NCI-H1694 treated with DMSO at 0.1 percent for 48 hours (cell line): Measurements from ENCODE around the gene SLC7A6.

Source experiments
- DNase-seq: peaks from one replicate; lab custom pipeline; 2025; lab: John Stamatoyannopoulos, UW

SLC7A6 gene

DNA sequence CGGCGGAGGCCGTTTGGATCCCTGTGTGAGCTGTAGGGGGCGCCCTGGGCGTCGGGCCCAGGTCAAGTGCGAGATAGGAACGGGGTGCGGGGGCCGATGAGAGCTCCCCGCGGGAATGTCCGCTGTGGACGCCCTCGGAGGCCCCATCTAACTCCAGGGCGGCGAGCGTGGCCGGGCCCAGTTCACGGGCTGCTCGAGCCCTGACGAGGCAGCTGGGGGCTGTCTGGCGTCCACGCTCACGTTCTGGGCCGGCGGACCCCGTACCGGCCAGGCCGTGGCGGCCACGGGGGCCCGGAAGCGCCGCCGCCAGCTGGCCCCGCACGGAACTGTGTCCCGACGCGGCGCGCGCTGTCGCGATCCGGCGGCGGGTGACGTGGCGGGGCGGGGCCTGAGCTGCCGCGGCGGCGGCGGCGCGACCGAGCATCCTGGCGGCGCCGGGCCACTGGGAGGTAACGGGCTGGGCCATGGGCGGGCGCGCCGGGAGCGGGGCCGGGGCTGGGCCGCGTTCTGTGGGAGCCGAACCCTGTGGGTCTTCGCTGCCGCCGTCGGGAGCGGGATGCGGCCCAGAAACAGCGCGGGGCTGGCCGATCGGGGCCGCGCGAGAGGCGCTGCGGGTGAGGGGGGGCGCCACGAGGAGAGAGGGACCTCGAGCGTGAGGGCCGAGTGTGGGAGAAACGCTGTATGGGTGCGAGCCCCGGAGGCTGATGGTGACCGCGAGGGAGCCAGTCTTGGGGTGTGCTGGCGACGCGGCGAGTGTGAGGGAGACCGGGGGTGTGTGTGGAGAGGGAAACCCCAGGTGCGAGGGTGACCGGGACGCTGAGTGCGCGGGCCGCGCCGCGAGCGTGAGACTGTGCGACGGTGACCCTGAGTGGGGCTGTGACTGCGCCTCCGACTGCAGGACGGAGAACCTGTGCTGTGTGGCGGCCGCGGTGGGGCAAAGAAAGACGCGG lies at the start of gene SLC7A6:
SLC7A6 (plus strand) TSS at position 399 of the 950 bp plus-strand sequence. CDS start 10,201 bp downstream, outside the sequence.
- DNase-seq, result peak; percentile 13

DNA sequence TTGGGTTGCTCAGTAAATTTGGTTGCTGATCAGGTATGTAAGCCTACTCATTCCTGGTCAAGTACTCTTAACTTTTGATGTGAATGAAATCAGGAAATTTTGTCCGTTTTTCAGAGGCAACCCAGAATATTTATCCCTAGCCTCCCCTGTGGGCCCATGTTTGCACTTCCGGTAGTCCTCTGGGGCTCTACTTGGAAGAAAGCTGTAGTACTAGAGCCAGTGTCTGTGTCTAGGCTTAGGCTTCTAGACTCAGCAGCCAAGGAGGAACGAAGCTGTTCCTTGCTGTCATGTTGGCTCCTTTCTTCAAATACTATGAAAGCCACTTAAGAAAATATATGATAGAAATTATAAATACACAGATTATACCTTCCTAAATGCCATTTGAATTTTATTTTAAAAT lies 49.6 kb upstream of the SLC7A6 start:
- DNase-seq, result no peak

DNA sequence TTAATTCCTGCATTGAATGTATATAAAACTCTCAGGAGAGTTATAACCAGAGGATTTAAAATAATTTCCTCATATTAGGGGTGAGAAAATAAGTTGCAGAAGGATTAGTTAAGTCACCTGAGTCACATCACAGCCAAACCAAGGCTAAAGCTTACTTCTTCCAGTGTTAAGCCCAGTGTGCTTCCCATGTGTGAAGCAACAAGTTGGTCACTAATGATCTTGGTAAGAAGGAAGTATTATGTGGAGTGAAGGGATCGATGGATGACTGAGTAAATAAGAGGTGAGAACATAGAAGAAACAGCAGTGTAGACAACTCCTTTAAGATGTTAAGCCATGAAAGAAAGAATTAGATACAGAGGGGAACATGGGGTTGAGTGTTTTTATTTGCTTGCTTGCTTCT lies 49.0 kb upstream of the SLC7A6 start:
- DNase-seq, result no peak

DNA sequence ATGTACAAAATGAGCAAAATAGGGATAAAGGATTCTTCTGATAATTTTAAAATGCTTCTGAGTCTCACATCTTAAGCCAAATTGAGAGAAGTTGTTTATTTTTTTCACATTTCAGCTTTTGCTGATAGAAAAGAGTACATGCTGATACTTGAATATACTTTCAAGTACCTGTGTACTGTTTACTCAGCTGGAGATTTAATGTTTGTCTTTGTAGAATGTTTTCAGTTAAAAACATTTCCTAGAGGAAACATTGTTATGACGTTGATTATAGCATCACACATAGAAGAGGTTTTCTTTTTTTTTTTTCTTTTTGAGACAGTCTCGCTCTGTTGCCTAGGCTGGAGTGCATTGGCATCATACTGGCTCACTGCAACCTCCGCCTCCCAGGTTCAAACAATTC lies 48.1 kb upstream of the SLC7A6 start:
- DNase-seq, result no peak

DNA sequence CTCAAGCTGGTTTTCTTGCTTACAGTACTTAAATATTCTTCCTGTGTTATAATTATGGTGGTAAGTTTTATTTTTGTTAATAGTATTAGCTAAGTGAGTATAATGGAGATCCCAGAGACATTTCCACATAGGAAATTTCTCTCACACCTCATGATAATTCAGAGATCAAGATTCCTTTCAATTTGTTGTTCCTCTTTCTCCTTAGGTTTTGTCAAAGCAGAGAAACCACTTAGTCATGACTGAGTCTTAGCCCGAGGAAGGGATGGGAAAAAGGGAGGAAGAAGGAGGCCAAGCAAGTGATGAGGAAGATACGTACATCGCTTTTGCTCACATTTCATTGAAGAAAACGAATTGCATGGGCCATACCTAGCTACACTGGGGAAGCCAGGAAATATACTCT lies 46.8 kb upstream of the SLC7A6 start:
- no peak for DNase-seq

DNA sequence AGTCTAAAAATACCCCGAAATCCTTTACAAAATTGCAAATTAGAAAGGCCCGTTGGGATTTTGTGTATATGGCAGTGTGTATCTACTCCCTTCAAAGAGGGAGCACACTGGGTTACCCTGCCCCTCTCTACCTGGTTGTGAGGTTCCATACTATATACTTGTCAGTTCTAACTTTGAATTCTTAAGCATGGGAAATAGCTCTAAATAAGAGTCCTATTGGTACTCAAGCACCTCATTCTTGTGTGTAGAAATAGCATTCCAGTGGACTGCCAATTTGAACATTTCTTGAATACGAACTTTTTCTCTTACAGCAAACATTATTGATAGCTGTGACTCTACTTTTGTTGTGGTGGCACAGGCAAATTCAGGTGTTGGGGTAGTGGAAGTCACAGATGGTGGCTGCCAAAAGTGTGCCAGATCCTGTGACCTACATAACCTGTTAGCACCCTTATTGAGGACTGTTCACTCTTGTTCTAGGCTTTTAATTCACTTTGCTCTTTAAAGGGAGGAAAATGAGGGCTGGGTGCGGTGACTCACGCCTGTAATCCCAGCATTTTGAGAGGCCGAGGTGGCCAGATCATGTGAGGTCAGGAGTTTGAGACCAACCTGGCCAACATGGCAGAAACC lies 44.5 kb upstream of the SLC7A6 start:
- no peak for DNase-seq

DNA sequence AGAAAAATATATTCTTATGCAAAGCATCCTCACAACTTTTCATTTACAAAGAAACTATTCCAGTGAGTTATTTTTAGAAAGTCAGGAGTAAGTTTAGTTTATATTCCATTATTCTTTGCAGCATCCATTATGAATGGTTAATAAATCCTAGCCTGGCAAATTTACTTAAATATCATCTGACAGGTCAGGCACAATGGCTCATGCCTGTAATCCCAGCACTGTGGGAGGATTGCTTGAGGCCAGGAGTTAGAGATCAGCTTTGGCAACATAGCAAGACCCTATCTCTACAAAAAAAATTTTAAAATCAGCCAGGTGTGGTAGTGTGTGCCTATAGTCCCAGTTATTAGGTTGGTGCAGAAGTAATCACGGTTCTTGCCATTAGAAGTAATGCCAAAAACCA lies 41.3 kb upstream of the SLC7A6 start:
- no peak for DNase-seq

DNA sequence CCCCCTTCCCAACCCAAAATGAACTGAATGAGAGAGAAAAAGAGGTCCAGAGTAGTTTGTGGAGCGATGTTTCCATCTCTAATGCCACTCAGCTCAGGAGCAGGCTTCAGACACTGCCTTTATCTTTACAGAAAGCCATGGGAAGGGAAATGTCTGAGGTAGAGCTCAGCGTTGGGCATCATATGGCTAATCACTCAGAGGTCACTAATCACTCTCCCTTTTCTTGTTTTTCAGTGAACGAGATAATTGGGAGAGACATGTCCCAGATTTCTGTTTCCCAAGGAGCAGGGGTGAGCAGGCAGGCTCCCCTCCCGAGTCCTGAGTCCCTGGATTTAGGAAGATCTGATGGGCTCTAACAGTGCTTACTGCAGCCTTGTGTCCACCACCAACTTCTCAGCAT lies 38.2 kb upstream of the SLC7A6 start:
- no peak for DNase-seq

DNA sequence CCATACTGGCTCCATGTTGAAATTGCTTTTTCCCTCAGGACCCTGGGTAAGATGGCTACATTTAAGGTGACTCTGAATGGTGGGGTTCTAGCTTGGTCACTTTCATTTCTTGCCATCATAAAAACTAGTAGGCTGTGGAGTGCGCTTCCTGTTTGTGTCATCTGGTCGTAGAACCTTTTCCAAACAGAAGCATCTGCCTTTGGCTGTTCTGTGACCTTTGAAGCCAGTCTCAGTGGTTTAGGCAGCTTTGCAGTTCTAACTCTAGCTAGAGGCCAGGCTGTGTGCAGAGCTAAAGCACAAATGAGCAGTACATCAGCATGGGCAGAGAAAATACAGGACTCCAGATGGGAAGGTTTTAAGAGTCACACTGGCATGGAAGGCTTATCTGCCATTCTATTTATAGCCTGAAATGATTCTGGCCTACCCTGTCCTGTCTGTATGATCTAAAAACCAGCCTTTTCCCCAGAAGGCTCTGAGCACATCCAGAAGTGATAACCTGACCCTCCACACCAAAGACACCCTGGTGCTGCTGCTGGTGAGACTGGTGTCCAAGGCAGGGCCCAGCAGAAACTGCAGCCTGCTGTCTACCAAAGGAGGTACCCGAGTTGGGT lies 37.0 kb upstream of the SLC7A6 start:
- no peak for DNase-seq

DNA sequence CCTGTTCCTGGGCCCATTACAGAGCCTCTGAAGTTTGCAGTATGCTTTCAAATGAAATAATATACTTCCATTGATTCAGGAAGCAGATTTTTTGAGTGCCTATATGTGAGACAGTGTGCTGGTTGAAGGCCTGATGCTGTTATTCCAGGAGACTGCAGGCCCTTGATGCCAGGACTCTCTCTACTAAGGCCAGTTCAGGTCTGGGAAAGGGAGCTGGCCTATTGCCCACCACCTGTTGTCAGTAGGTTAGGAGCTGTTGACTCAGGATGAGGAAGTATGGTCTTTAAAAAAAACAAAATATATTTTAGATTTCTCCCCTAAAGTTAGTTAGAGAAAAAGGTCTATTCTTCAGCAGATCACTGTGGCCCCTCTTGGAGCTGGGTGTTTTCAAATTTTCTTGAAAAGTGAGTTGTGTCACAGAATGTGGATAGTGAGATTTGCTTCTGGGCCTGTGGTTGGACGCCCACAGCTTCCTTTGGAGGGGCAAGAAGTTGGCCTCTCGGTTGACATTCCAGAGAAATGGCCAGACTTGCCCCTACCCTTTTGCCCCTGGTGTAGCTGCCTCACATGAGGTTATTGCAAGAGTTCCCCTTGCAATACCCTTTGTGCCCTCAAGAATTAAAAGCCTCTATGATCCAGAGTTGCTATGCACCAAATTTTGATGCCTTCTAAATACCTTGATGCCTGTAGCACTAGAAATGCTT lies 36.3 kb upstream of the SLC7A6 start:
- no peak for DNase-seq

DNA sequence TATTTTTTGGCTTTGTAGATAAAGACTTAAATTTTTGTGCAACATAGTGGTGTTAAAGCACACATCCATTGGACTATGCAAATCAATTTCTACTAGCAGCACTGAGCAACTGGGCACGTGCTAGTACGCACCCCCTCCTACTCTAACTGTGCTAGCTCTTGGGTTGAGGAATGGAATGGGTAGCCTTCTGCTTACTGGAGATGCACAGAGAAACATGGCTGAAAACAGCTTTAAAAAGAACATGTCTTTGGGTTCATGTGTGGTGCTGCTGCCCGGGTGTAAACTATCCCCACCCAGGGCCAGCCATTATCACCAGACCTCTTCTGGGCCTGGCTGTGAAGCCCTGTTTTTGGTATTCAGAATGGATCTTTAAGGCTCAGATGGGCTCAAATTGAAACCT lies 35.7 kb upstream of the SLC7A6 start:
- DNase-seq, result no peak

DNA sequence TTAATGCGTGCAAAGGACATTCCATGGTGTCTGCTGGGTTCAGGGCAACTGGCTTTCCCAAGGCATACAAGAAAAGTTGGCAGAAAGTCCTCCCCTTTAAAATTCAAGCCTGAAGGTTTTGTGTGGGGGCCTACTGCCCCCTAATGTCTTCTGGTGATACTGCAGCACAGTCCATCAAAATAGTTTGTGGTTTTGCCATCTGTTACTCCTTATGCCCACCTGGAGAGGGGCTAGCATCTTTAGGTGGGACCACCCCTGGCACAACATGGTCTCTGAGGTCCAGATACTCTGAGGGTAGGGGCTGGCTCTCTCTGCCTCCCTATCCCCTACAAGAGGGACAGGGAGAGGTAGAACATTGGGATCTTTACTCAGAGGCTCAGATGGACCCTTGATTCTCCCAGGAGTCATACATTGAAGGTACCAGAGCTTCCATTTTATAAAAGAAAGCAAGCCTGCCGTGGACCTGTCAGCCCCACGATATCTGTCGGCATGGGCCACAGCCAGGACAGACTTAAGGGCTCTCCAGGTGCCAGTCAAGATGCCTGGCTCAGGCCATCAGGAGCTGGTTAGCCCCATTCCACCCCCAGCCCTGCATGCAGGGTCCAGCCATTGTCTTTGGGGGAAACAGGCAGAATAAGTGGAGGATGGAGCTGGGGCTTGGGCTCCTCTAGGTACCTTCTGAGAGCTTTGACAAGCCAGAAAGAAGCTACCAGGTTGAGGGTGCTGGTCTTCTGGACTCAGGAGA lies 34.7 kb upstream of the SLC7A6 start:
- peak; percentile 59 for DNase-seq

DNA sequence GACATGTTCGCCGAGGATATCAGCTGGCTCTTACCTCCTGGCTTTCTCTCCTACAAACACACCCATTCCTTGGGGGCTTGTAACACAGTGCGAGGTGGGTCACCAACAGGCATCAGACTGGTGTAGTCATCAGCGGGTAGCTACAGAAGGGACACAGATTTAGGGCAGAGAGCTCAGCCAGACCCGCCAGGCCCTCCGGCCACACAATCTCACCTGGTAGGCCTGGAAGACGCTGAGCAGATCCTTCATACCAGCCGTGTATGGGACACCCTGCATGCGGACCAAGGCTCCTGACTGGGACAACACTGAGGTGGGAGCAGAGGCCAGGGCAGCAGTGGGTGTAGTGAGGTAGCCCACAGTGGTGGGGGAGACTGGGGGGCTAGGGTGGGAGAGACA lies 34.2 kb upstream of the SLC7A6 start:
- DNase-seq, result no peak

DNA sequence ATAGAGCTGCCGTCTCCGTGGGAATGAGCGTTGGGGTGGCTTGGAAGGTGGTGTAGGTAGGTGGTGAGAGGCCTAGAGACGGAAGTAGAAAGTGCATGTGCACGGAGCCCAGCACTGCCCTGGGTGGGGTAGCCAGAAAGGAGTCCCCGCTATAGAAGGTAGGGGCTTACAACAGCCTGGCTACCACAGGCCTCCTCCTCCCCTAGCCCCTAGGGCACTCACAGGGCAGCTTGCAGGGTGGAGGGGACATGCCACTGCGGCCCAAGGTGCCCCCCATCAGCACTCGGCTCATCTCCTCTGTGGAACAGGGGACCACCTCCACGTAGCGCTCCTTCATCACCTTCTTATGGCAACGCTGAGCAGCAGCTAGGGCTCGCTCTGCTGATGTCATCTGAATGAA lies 33.4 kb upstream of the SLC7A6 start:
- no peak for DNase-seq

DNA sequence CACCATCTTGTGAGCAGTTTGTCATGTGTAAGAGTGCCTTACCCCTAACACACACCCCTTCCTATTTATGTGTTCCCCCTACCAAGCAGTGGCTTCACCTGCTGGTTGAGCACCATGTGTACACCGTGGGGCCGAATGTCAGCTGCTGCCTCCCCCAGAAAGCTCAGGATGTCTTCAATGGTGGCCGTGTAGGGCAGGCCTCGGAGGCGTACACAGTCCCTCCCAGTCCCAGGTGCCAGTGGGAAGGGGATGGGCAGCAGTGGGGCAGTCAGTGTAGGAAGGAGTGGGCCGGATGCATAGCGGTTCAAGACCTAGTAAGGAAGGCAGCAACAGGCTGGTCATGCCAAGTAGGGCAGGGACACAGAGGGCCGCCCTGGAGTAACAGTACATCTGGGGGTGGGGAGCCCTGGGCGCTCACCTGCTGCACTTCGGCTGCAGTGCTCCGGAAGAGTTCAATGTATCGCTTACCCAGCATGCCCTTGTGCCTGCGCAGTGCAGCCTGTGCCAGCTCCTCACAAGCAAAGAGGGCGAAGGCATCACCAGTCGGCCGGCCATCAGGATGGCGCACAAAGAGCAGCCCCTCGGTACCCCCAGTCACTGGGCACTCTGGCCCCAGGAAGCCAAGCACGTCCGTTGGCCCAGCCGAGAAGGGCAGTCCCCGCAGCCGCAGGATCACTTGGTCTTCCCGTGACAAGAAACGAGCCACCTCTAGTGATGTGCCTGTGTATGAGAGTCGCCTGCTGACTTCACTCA lies 32.8 kb upstream of the SLC7A6 start:
- DNase-seq, result no peak

DNA sequence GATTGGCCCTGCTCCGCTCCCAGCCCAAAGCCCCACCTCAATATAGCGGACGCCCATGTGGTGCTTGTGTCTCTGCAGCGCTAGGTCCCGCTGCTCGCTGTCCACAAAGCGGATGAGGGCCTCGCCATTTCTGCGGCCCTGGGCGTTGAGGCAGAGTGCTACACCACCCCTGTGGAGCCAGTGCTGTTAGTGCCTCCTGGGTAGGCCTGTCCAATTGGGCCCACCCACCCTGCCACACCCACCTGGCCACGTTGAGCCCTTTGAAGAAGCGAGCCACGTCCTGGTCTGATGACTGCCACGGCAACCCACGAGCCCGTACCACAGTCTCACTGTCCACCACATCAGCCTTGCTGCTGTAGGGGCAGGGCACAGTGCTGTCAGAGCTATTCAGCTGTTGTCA lies 32.0 kb upstream of the SLC7A6 start:
- DNase-seq, result no peak

DNA sequence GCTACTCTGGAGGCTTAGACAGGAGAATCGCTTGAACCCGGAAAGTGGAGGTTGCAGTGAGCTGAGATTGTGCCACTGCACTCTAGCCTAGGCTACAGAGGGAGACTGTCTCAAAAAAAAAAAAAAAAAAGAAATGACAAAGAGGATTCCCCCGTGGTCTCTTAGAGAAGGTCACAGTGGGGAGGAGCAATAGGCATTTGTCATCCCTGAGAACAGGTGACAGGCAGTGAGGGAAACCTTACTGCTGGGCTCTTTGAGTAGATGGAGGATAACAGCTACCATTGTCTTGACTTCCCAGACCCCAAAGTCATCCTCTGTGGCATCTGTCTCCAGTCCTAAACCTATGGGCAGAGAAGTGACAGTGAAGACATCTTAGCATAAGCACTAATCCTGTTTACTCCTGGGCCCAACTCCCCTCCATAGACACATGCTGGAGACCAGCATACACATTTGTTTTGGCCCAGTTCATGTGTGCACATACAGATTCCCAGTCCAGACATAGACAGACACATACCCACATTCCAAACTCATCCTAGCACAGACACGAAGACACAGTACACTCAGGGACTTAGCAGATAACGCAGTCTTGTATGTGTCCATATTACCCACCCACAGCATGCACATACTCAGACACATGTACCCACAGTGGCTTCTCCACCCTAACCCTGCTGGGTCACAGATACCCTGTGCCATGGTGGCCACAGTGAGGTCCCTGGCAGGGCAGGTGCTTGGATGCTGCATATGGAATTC lies 31.1 kb upstream of the SLC7A6 start:
- DNase-seq, result no peak

DNA sequence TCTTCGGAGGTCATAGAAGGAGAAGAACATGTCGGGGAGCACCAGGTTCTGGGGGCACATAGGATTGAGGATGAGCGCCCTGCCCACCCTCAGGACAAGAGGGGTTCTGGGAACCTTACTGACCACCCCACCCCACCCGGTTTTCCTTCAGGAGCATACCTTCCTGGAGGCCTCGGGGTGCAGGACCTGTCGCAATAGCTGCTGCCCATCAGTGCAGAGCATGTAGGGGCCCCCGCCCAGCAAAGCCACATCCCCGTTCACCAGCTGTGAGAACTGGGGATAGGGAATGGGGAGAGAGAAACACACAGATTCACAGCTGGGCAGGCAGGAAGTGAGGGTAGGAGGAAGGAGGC lies 30.5 kb upstream of the SLC7A6 start:
- DNase-seq, result no peak

DNA sequence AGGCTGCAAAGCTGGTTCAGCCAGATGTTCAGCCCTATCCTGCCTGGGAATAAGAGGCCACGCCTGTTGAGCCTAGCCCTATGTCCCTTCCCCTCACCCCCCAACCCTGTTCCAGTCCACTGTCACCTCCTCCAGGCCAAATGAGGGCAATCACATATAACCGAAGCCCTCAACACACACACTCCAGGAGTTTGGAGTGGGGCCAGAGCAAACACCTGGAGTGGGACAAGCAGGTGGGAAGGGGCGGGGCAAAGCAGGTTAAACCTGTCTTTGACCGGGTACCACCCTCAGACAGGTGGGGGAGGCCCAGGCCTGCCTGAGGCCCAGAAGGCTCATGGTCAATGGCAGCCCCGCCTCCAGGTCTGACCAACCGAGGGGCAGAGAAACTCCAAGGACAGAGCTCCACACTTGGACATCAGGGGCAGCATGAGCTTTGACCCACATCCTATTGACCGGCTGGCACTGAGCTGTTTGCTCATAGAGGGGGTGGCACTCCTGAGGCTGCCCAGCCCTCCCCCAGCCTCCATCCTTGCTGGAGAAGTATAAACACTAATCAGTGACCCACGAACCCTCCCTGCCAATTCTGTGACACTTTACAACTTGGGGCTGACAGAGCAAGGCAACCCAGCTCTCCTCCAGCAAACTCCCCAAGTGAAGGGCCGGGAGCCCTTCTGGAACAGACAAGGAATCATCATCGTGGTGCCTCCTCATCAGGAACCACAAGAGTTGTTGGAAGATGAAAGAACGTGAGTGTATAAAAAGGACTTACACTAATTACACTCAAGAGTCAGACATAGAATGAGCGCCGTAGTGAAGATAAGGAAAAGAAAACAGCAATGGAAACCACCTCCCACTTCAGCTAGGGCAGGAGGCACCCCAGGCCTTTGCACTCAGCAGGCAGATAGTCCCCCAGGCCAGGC lies 29.9 kb upstream of the SLC7A6 start:
- DNase-seq, result no peak
